ENCODE measurements around the gene FAM204A.

Gene FAM204A

GRCh38 chr10:118276727-118277126 is 65.4 kb downstream of the FAM204A start:
- no peak for DNase-seq

DNA sequence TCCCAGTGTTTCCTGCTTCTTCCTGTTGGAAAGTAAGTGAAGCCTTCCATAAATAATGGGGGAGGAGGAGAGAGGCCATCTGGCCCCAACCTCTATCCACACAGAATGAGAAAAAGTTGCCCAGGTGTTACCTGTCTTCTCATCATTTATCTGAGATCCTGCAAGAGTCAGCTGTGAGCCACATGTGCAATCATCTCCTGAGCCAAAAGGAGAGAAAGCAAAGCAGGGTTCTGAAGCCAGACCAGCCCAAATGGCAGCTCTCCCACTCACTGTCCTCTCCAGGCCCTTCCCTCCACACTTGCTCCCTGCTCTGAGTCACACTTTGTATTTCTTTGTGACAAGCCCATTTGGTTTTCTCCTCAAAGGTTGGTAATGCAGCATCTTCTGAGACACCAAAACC is 65.9 kb downstream of the FAM204A start:
- DNase-seq, result no peak

DNA sequence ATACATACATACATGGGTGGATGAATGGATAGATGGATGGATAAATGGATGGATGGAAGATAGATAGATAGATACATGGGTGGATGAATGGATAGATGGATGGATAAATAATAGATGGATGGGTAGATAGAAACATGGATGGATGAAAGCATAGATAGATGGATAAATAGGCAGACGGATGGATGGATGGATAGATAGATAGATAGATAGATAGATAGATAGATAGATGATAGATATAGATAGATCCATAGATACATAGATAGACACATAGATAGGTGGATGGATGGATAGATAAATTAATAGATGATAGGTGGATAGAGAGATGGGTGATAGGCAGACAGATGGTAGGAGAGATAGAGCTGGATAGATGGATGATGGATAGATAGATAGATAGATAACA is 68.5 kb downstream of the FAM204A start:
- no peak for DNase-seq

GRCh38 chr10:118272767-118273166 is 69.4 kb downstream of the FAM204A start:
- DNase-seq, result no peak

DNA sequence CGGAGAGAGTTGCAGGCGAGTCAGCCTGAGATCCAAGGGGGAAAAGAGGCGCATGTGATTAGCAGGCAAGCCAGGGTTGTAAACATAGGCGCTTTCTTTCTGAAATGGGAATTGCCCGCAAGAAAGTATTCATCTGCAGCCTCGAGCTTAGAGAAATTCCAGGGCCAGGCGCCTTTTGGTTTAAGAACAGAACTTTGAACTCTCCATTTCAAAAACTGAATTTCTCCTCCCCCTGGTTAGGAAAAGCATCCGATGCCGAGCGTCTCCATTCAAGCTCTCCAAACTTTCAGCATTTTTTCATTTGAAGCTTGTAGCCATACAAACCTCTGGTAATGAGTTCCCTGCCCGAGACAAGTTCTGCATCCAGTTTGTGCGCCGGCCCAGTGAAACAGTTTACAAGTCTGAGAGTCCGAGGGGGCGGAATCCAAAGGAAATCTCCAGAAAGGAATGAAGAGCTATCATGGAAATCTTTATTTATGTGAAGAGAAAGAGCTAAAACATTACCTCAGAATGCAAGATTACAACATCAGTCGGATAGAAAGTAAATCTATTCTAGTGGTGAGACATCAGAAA is 69.9 kb downstream of the FAM204A start:
- DNase-seq, result no peak

DNA sequence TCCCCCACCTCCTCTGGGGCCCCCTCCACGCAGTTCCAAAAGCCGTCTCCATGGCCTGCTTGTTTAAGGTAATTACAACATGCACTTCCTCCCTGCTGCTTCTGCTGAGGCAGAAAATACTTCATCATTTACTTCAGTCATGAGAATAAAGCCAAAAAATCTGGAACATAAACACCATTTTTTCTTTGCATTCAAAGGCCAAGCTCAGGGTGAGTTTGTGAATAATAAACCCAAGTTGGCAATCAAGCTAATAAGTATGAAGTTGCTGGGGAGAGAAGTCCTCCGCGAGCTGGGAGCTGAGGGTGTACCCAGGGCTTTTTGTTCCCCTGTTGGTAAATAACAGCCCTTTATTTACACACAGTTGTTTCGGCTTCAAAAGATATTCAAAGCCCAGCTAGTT is 70.5 kb downstream of the FAM204A start:
- no peak for DNase-seq

DNA sequence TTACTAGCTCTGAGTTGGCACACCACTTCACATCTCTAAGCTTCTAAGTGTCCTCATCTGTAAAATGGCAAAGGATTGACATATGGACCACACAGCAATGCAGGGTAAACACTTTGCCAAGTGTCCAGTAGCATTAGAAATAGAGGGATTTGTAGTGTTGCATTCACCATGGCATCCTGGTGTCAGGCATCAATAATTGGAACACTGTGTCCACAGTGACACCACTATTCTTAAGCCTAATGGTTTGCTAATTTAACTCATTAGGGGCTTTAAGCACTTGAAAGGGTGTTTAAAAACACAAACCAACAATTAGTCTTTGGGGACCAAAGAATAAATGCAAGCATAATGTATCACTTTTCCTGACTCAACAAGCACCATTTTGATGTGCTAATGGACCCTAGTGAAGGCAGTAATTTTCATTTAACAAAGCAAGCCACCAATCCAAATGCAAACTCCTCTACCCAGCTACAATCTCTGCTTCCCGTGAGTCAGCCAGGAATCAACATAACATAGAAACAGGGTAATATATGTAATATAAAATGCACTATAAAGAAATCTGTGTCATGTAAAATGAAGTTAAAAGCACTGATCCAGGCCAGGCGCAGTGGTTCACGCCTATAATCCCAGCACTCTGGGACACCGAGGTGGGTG is 75.9 kb downstream of the FAM204A start:
- no peak for DNase-seq

GRCh38 chr10:118264838-118265470 is 77.2 kb downstream of the FAM204A start:
- no peak for DNase-seq

DNA sequence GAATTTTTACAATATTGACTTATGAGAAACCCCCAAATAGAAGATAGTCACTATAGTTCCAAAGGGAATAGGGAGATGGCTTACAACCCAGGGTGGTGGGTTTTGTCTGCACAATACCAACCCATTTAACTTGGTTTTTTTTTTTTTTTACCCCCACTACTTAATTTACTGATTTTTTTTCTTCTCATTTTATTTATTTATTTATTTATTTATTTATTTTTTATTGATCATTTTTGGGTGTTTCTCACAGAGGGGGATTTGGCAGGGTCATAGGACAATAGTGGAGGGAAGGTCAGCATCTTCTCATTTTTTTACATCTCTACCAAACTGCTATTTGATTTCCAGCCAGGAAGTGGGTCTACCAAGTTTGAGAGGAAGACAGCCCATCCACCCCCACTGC is 77.9 kb downstream of the FAM204A start:
- no peak for DNase-seq

DNA sequence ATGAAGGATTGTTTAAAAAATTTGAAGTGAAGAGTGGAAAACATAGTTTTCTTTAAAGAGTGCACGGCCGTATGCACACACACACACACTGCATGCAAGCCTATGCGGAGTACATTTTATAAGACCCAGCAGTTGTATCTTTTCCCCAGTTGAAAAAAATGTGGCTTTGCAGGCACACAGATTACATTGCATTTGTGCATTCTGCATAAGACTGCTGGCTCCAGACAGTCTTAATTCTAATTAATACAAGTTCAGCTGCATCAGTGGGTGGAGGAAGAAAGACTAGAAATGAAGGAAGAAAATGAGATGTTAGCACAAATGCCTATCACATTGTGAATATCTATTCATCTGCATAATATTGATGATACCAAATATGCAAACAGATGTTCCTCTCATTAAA is 79.6 kb downstream of the FAM204A start:
- DNase-seq, result no peak

DNA sequence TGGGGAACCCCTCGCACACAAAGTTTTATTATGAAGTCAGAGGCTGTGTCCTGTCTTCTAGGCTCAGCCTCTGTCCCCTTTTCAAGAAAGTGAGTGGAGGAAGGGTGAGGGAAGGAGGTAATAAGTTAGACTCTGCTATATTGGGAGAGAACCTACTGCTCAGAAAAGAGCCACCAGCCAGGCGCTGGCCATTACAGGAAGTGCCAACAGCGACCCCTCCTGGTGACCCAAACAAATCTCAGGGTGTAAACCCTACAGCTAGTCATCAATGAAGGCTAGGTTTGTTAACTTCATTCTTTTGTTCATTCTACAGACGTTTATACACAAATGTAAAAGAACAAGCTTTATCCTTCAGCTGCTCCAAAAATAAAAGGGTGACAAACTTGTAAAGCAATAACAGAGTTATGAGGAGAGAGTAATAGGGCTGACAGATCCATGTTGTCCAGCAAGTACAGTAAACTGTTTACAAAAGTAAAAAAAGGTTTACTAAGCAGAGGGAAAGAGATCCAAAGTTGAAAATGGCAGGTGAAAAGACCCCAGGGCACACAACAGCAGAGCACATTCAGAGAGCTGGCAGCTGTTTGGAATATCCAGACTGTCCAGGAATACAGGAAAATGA is 82.7 kb downstream of the FAM204A start:
- peak in 1 of 2 experiments; percentile 6 for DNase-seq

- no peak for DNase-seq
Observed at GRCh38 chr10:118258285-118258684, 83.8 kb downstream of the FAM204A start.

DNA sequence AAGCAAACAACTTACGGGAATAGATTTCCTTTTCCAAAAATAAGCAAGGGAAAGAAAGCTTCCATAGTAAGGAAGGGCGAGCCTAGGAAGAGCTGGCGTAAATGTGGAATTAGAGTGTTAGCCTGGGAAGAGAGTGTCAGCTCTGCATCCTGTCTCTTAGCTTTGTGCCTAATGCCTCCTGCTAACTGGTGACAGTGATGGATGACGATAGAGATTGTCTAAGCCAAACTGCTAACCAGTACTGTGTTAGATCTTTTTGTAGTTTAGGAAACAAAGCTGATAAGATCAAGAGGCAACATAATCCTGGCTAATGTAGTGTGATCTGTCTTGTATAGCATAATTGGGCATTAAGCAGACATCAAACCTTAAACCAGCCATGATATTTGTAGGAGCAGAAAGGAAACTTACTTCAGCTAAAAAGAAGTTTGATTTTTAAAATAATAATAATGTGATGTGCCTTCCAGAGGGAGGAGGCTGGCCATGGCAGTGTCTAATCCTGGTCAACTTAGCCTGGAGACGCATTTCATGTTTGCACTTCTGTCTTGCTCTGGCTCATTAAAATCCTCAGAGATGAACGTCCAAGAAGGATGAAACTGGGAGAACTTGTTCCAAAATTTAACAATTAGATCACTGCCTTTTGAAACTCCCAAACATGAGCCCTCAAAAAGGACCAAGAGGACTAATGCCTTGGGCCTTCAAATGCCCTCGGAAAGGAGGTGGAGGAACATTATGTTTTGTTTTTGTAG is 85.1 kb downstream of the FAM204A start:
- no peak for DNase-seq

DNA sequence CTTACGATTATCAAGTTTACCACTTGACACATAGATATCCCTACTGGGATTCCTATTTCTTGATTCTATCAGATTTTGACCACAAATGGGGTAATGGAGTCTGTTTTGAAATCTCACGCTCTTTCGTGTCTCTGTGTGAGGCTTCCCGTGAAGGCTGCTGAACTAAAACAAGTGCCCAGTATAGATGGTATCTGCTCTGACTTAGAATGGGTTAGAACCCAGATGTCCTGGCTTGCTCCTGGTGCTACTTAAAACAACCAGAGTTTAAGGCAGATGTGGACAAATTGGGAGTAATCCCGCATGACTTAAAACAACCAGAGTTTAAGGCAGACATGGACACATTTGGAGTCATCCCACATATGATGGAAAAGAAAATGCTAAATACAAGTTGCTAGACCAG is 85.9 kb downstream of the FAM204A start:
- no peak for DNase-seq

- DNase-seq, result no peak
Observed at GRCh38 chr10:118255355-118255754, 86.8 kb downstream of the FAM204A start.

DNA sequence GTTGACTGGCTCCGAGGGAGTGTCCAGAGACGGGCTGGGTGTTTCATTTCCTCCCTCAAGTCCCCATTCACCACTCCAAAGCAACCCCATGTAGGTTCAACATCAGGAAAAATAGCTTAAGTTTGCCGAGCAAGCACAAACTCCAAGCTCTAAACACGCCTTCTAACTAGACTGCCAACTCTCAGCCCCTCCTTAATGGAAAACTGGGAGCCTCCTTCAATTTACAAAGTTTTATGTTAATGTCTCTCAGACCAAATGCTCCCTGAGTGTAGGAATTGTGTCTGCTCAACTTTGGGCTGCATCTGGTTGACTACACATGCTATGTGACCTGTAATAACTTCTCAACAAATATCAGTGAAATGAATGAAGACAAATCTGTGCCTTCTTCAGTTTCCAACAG is 87.5 kb downstream of the FAM204A start:
- DNase-seq, result no peak

DNA sequence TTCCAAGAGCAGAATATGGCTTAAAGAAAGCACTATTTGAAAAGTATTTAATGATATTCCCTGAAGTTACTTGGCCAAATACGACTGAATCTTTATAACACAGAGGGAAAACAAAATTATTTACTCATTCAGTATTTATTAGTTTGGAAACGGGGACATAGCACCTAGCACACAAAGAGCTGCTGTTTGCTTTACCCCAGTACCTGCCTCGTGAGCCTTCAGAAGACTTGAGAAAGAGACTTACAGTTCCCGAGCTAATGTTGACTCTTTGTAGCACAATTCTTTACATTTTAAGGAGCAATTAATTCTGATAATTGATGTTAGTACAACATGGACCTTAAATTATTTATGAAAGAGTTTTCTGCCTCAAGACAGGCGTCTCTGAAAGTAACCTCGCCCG is 88.7 kb downstream of the FAM204A start:
- no peak for DNase-seq

GRCh38 chr10:118251791-118252190 is 90.3 kb downstream of the FAM204A start:
- no peak for DNase-seq

- no peak for DNase-seq
Observed at GRCh38 chr10:118249714-118250113, 92.4 kb downstream of the FAM204A start.

Measured in stimulated activated CD4-positive, alpha-beta T cell treated with anti-CD3 and anti-CD28 coated beads, Interleukin-4, amount 100 ng/mL, for 4 hours (primary cell).